ENCODE data around the gene TNRC18. TPM values are rescaled to one million over a fixed set of nuclear protein-coding genes. Genes with fewer than 3 reads are reported as not detected.

Gene TNRC18
- total RNA-seq, 2 donors from 2014 or later: 182 to 244 TPM

- DNase-seq (ENCODE audit: low spot score): no peak
- peaks cover 3% of the 10 kb centered on the region for H3K36me3 ChIP-seq
- H3K27ac ChIP-seq: peak overlapping the region; percentile 98
Observed at GRCh38 chr7:5421714-5422395, 1.8 kb downstream of the TNRC18 start.

GRCh38 chr7:5420881-5421713, 2.5 kb downstream of the TNRC18 start:
- peaks cover 5 to 21% of the 10 kb centered on the region in 2 donors for H3K4me1 ChIP-seq (ENCODE audit: control insufficient read depth in 1 of 2, low read depth in 2 of 2)
- peak overlapping the region; percentile 99 for H3K4me3 ChIP-seq
- TF ChIP-seq CTCF (IDR thresholded peaks at IDR 0.05): no peak
- H3K27ac ChIP-seq: peak overlapping the region; percentile 98
- no peaks in the 10 kb centered on the region for H3K27me3 ChIP-seq (replicated peaks; ENCODE audit: insufficient read depth)
- ATAC-seq (ENCODE audit: insufficient number of reproducible peaks, low FRiP score, low read depth) (no peak), DNase-seq (ENCODE audit: low spot score) (no peak)
- no peaks in the 10 kb centered on the region for H3K9me3 ChIP-seq
- peaks cover 7% of the 10 kb centered on the region for H3K36me3 ChIP-seq

More at GRCh38 chr7:5421714-5422395, 1.8 kb downstream of the TNRC18 start:
- Histone ChIP-seq H3K27me3 (replicated peaks; ENCODE audit: insufficient read depth) (no peaks in the 10 kb centered on the region), H3K4me1 (ENCODE audit: control insufficient read depth in 1 of 2, low read depth in 2 of 2) (peaks cover 5 to 21% of the 10 kb centered on the region in 2 donors), H3K4me3 (peak overlapping the region; percentile 99), H3K9me3 (no peaks in the 10 kb centered on the region)
- no peak for TF ChIP-seq CTCF (IDR thresholded peaks at IDR 0.05)
- ATAC-seq (ENCODE audit: insufficient number of reproducible peaks, low FRiP score, low read depth): no peak

GRCh38 chr7:5420067-5420880, 3.4 kb downstream of the TNRC18 start:
- Histone ChIP-seq H3K27ac (peak overlapping the region; percentile 98), H3K9me3 (no peaks in the 10 kb centered on the region), H3K27me3 (replicated peaks; ENCODE audit: insufficient read depth) (no peaks in the 10 kb centered on the region), H3K4me1 (ENCODE audit: control insufficient read depth in 1 of 2, low read depth in 2 of 2) (peaks cover 5 to 22% of the 10 kb centered on the region in 2 donors), H3K36me3 (peaks cover 7% of the 10 kb centered on the region), H3K4me3 (peak overlapping the region; percentile 99)
- no peak for DNase-seq (ENCODE audit: low spot score)
- ATAC-seq (ENCODE audit: insufficient number of reproducible peaks, low FRiP score, low read depth): no peak
- no peak for TF ChIP-seq CTCF (IDR thresholded peaks at IDR 0.05)

GRCh38 chr7:5419539-5420066, 4.0 kb downstream of the TNRC18 start:
- no peaks in the 10 kb centered on the region for H3K27me3 ChIP-seq (replicated peaks; ENCODE audit: insufficient read depth)
- H3K4me1 ChIP-seq (ENCODE audit: control insufficient read depth in 1 of 2, low read depth in 2 of 2): peaks cover 5 to 28% of the 10 kb centered on the region in 2 donors
- peak overlapping the region; percentile 98 for H3K27ac ChIP-seq
- peaks cover 7% of the 10 kb centered on the region for H3K36me3 ChIP-seq
- DNase-seq (ENCODE audit: low spot score) (no peak), ATAC-seq (ENCODE audit: insufficient number of reproducible peaks, low FRiP score, low read depth) (no peak)
- H3K9me3 ChIP-seq: no peaks in the 10 kb centered on the region
- TF ChIP-seq CTCF (IDR thresholded peaks at IDR 0.05): no peak
- H3K4me3 ChIP-seq: peak overlapping the region; percentile 99

Measured in thoracic aorta (tissue), 2 donors.